ENCODE measurements around the gene LYPD1. TPM values are rescaled to one million over a fixed set of nuclear protein-coding genes. Genes with fewer than 3 reads are reported as not detected.

The LYPD1 gene
- polyA plus RNA-seq, 2 of the 4 experiments (the other 2 are of a cell fraction) = 3.6 to 12.0 TPM

- ATAC-seq = no peak
Observed at GRCh38 chr2:132636346-132636745, 33.7 kb downstream of the LYPD1 start.

More at GRCh38 chr2:132636346-132636745, 33.7 kb downstream of the LYPD1 start:
- Histone ChIP-seq H3K4me3 (no peak overlapping the region), H3K4me1 (peaks cover 17% of the 10 kb centered on the region), H3K9me3 (no peaks in the 10 kb centered on the region), H3K27ac (no peak overlapping the region), H3K4me2 (no peak overlapping the region)
- CTCF ChIA-PET = interaction anchor here (1.8 kb wide), 1 partner anchor 10 kb away, joined by 4 read pairs; no protein-coding TSS in a partner anchor
- TF ChIP-seq HMGXB4 (CRISPR knock-in tag; IDR thresholded peaks at IDR 0.05; ENCODE audit: borderline replicate concordance) (no peak), E2F6 (IDR thresholded peaks at IDR 0.05; ENCODE audit: borderline replicate concordance, low read depth) (no peak), PBX3 (IDR thresholded peaks at IDR 0.05) (no peak), ZC3H11A (IDR thresholded peaks at IDR 0.05) (no peak), GATA3 (IDR thresholded peaks at IDR 0.05; ENCODE audit: borderline replicate concordance) (no peak), CHD2 (IDR thresholded peaks at IDR 0.05; ENCODE audit: low read length, partially characterized antibody) (no peak), HDAC2 (IDR thresholded peaks at IDR 0.05) (no peak), MAX (IDR thresholded peaks at IDR 0.05) (no peak), RARB (CRISPR knock-in tag; IDR thresholded peaks at IDR 0.05) (no peak), NPAS2 (CRISPR knock-in tag; IDR thresholded peaks at IDR 0.05; ENCODE audit: borderline replicate concordance) (no peak), MYC (IDR thresholded peaks at IDR 0.05; ENCODE audit: borderline replicate concordance, low read length) (no peak), TP53 (CRISPR knock-in tag; IDR thresholded peaks at IDR 0.05) (no peak), FOXS1 (CRISPR knock-in tag; IDR thresholded peaks at IDR 0.05) (no peak), ZNF302 (CRISPR knock-in tag; IDR thresholded peaks at IDR 0.05) (no peak), MAFK (IDR thresholded peaks at IDR 0.05; ENCODE audit: partially characterized antibody) (no peak), ATOH8 (CRISPR knock-in tag; IDR thresholded peaks at IDR 0.05; ENCODE audit: low read depth) (no peak), KDM1A (IDR thresholded peaks at IDR 0.05; ENCODE audit: low read depth) (no peak), REST (IDR thresholded peaks at IDR 0.05) (no peak), EP300 (IDR thresholded peaks at IDR 0.05) (no peak), CHD4 (IDR thresholded peaks at IDR 0.05; ENCODE audit: borderline replicate concordance) (no peak)
- POLR2A ChIA-PET = no interaction called here
- DNase-seq (ENCODE audit: low read depth in 1 of 2, low spot score in 1 of 2) (no peak), FAIRE-seq (no peak)
- 20% methylated on average over 1 of the region's 1 CpG for WGBS (ENCODE audit: missing lambda C conversion rate)

Data from A549 (cell line).